Glutamatergic neuron (in vitro differentiated cells): ENCODE data around the gene GRIN1. TPM values are rescaled to one million over a fixed set of nuclear protein-coding genes. Genes with fewer than 3 reads are reported as not detected.

Source experiments
- DNase-seq: peaks from one replicate; pipeline ENCODE4 v3.0.0; 2022
- H3K27ac Mint-ChIP-seq: one replicate; pipeline ENCODE4 v1.8.0; 2020; ENCODE audit warnings: mild to moderate bottlenecking, mixed read lengths, inconsistent platforms; ENCODE audit not compliant: unreplicated experiment
- H3K27me3 Mint-ChIP-seq: one replicate; pipeline ENCODE4 v1.8.0; 2020; ENCODE audit warnings: mild to moderate bottlenecking, moderate library complexity, mixed read lengths, inconsistent platforms; ENCODE audit not compliant: unreplicated experiment
- H3K36me3 Mint-ChIP-seq: one replicate; pipeline ENCODE4 v1.8.0; 2020; ENCODE audit warnings: mild to moderate bottlenecking, mixed read lengths, inconsistent platforms; ENCODE audit not compliant: unreplicated experiment
- H3K4me1 Mint-ChIP-seq: one replicate; pipeline ENCODE4 v1.8.0; 2020; ENCODE audit warnings: mild to moderate bottlenecking, low read depth, mixed read lengths, inconsistent platforms; ENCODE audit not compliant: unreplicated experiment
- H3K4me3 Mint-ChIP-seq: one replicate; pipeline ENCODE4 v1.8.0; 2020; ENCODE audit warnings: mild to moderate bottlenecking, mixed read lengths, inconsistent platforms; ENCODE audit not compliant: unreplicated experiment
- H3K9me3 Mint-ChIP-seq: one replicate; pipeline ENCODE4 v1.8.0; 2020; ENCODE audit warnings: mild to moderate bottlenecking, moderate library complexity, mixed read lengths, inconsistent platforms; ENCODE audit not compliant: unreplicated experiment
- total RNA-seq: library from RNA; stranded (reverse); fragmentation: NEBNext Ultra II Directional; extraction: Animal tissue kit (Norgen Biotek cat#: 25700); gene quantifications from one replicate; pipeline ENCODE4 v1.2.1, GENCODE V29; 2021; ENCODE audit not compliant: unreplicated experiment
- TF ChIP-seq, protein P1 (sequence below): fragments of 200-600 bp; sonication (generic); IDR thresholded peaks from one replicate; pipeline ENCODE4 v1.5.0; 2021; ENCODE audit not compliant: partially characterized antibody, unreplicated experiment

The GRIN1 gene
- total RNA-seq, 1 donor from 2014 or later = 5.5 TPM

GRCh38 chr9:137148661-137149060 is 9.7 kb downstream of the GRIN1 start:
- TF ChIP-seq, protein P1, sequence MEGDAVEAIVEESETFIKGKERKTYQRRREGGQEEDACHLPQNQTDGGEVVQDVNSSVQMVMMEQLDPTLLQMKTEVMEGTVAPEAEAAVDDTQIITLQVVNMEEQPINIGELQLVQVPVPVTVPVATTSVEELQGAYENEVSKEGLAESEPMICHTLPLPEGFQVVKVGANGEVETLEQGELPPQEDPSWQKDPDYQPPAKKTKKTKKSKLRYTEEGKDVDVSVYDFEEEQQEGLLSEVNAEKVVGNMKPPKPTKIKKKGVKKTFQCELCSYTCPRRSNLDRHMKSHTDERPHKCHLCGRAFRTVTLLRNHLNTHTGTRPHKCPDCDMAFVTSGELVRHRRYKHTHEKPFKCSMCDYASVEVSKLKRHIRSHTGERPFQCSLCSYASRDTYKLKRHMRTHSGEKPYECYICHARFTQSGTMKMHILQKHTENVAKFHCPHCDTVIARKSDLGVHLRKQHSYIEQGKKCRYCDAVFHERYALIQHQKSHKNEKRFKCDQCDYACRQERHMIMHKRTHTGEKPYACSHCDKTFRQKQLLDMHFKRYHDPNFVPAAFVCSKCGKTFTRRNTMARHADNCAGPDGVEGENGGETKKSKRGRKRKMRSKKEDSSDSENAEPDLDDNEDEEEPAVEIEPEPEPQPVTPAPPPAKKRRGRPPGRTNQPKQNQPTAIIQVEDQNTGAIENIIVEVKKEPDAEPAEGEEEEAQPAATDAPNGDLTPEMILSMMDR = no peak
- no peak overlapping the region for H3K4me3 Mint-ChIP-seq
- DNase-seq = no peak
- H3K4me1 Mint-ChIP-seq = no peaks in the 10 kb centered on the region
- no peak overlapping the region for H3K27ac Mint-ChIP-seq
- peaks cover 2% of the 10 kb centered on the region for H3K9me3 Mint-ChIP-seq
- peaks cover 7% of the 10 kb centered on the region for H3K27me3 Mint-ChIP-seq
- H3K36me3 Mint-ChIP-seq = no peaks in the 10 kb centered on the region

DNA sequence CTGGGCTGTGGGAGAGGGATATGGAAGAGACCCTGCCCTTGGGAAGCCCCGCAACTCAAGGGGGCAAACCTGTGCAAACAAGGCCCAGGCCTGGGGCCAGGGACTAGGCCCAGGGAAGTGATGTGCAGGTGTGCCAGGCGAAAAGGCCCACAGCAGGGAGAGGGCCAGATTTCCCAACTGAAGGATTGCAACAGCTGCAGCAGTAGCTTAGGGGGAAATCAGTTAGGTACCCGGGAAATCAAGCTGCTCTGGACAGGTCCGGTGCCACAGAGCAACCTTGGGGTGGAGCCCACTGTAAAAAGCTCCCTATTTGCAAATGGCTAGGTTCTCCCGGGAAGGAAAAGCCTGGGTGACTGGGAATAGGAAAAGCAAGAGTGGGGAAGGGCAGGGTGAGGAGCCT is 10.4 kb downstream of the GRIN1 start:
- peak; percentile 3 for DNase-seq
- no peak overlapping the region for H3K4me3 Mint-ChIP-seq
- TF ChIP-seq, protein P1 = no peak
- H3K27me3 Mint-ChIP-seq = peaks cover 6% of the 10 kb centered on the region
- H3K36me3 Mint-ChIP-seq = no peaks in the 10 kb centered on the region
- H3K4me1 Mint-ChIP-seq = no peaks in the 10 kb centered on the region
- no peak overlapping the region for H3K27ac Mint-ChIP-seq
- H3K9me3 Mint-ChIP-seq = peaks cover 2% of the 10 kb centered on the region

GRCh38 chr9:137149942-137150616 is 11.1 kb downstream of the GRIN1 start:
- TF ChIP-seq, protein P1 = no peak
- Mint-ChIP-seq H3K9me3 (peaks cover 2% of the 10 kb centered on the region), H3K27me3 (peaks cover 6% of the 10 kb centered on the region), H3K27ac (no peak overlapping the region), H3K36me3 (no peaks in the 10 kb centered on the region), H3K4me3 (no peak overlapping the region), H3K4me1 (no peaks in the 10 kb centered on the region)
- no peak for DNase-seq

- peaks cover 7% of the 10 kb centered on the region for H3K27me3 Mint-ChIP-seq
- no peak for DNase-seq
- no peaks in the 10 kb centered on the region for H3K4me1 Mint-ChIP-seq
- H3K36me3 Mint-ChIP-seq = no peaks in the 10 kb centered on the region
- no peak overlapping the region for H3K4me3 Mint-ChIP-seq
- TF ChIP-seq, protein P1 = no peak
- H3K27ac Mint-ChIP-seq = no peak overlapping the region
- peaks cover 2% of the 10 kb centered on the region for H3K9me3 Mint-ChIP-seq
Observed at GRCh38 chr9:137150617-137151457, 11.9 kb downstream of the GRIN1 start.
